SK-N-MC (cell line): ENCODE data around the gene SHROOM3.

Source experiments
- EZH2 ChIP-seq: fragments of 200-600 bp; sonication (generic); IDR thresholded peaks from one replicate; pipeline ENCODE4 v1.6.1; 2017; ENCODE audit warnings: antibody characterized with exemption
- POLR2AphosphoS5 ChIP-seq: IDR thresholded peaks from 2 replicates; pipeline ENCODE4 v1.6.1; 2012; ENCODE audit warnings: mild to moderate bottlenecking, low read depth, low read length, borderline replicate concordance

DNA sequence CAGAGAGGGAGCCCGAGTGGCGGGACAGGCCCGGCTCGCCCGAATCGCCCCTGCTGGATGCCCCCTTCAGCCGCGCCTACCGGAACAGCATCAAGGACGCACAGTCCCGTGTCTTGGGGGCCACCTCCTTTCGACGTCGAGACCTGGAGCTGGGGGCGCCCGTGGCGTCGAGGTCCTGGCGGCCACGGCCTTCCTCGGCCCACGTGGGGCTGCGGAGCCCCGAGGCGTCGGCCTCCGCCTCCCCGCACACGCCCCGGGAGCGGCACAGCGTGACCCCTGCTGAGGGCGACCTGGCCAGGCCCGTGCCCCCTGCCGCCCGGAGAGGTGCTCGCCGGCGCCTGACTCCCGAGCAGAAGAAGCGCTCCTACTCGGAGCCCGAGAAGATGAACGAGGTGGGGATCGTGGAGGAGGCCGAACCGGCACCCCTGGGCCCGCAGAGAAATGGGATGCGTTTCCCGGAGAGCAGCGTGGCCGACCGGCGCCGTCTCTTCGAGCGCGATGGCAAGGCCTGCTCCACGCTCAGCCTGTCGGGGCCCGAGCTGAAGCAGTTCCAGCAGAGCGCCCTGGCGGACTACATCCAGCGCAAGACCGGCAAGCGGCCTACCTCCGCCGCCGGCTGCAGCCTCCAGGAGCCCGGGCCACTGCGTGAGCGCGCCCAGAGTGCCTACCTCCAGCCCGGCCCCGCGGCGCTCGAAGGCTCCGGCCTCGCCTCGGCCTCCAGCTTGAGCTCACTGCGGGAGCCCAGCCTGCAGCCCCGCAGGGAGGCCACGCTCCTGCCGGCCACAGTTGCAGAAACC, 306.0 kb downstream of the SHROOM3 start:
- TF ChIP-seq EZH2, result no peak
- TF ChIP-seq POLR2AphosphoS5, result no peak
